ENCODE results near the gene TAF15.

The TAF15 gene

GRCh38 chr17:35847006-35847405 lies 37.7 kb downstream of the TAF15 start:
- Mint-ChIP-seq H3K9me3 (no peaks in the 10 kb centered on the region), H3K4me1 (no peaks in the 10 kb centered on the region), H3K27me3 (ENCODE audit: low read depth) (no peaks in the 10 kb centered on the region), H3K4me3 (no peak overlapping the region), H3K27ac (peak overlapping the region in 1 of 3 experiments; percentile 26), H3K36me3 (ENCODE audit: low read depth) (peaks cover 71% of the 10 kb centered on the region)
- no peak for TF ChIP-seq CTCF (IDR thresholded peaks at IDR 0.05; ENCODE audit: unreplicated experiment in 3 of 3)

DNA sequence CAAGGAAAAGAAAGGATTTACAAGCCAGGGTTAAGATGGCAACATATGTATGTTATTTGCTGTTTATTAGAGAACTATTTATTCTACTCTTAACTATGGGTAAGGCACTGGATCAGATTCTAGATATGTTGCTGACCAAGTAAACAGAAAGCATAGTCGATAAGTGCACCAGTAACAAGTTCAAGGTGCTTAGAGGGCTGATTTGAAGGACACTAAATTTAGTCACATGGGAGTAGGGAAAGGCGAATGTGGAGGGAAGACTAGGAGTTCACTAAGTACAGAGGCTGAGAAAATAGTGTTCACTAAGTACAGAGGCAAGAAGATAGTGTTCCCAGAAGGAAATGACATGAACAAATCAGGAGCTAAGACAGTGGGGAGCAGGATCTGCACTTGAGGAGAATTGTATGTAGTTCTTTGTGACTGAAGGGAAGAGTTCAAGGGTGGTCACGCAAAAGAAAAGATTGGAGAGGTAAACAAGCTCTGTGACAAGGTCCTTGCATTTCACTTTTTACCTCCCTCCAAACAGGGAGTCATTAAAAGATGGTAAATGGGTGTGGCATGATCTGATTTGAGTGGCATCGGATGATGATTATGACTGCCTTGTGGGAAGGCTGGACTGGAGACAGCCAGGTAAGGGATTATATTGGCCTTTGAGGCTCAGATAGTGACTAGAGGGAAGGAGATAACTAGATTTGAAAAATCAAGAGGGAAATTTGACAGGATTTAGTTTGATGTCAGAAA lies 38.5 kb downstream of the TAF15 start:
- no peak for TF ChIP-seq CTCF (IDR thresholded peaks at IDR 0.05; ENCODE audit: unreplicated experiment in 3 of 3)
- H3K4me1 Mint-ChIP-seq: no peaks in the 10 kb centered on the region
- peak overlapping the region in 1 of 3 experiments; percentile 42 for H3K27ac Mint-ChIP-seq
- H3K36me3 Mint-ChIP-seq (ENCODE audit: low read depth): peaks cover 69% of the 10 kb centered on the region
- no peak overlapping the region for H3K4me3 Mint-ChIP-seq
- H3K27me3 Mint-ChIP-seq (ENCODE audit: low read depth): no peaks in the 10 kb centered on the region
- H3K9me3 Mint-ChIP-seq: no peaks in the 10 kb centered on the region

- H3K36me3 Mint-ChIP-seq (ENCODE audit: low read depth): peaks cover 66% of the 10 kb centered on the region
- H3K27ac Mint-ChIP-seq: peak overlapping the region in 2 of 3 experiments; percentile 6 to 7
- H3K27me3 Mint-ChIP-seq (ENCODE audit: low read depth): no peaks in the 10 kb centered on the region
- H3K4me1 Mint-ChIP-seq: no peaks in the 10 kb centered on the region
- no peaks in the 10 kb centered on the region for H3K9me3 Mint-ChIP-seq
- no peak overlapping the region for H3K4me3 Mint-ChIP-seq
- peak; percentile 65 to 83 (median 82) for TF ChIP-seq CTCF (IDR thresholded peaks at IDR 0.05; ENCODE audit: unreplicated experiment in 3 of 3)
Observed at GRCh38 chr17:35849469-35850348, 40.4 kb downstream of the TAF15 start.

- no peak for TF ChIP-seq CTCF (IDR thresholded peaks at IDR 0.05; ENCODE audit: unreplicated experiment in 3 of 3)
- no peaks in the 10 kb centered on the region for H3K27me3 Mint-ChIP-seq (ENCODE audit: low read depth)
- H3K4me3 Mint-ChIP-seq: no peak overlapping the region
- no peak overlapping the region for H3K27ac Mint-ChIP-seq
- peaks cover 52% of the 10 kb centered on the region for H3K36me3 Mint-ChIP-seq (ENCODE audit: low read depth)
- H3K9me3 Mint-ChIP-seq: no peaks in the 10 kb centered on the region
- H3K4me1 Mint-ChIP-seq: no peaks in the 10 kb centered on the region
Observed at GRCh38 chr17:35855965-35856364, 46.7 kb downstream of the TAF15 start.

- Mint-ChIP-seq H3K9me3 (no peaks in the 10 kb centered on the region), H3K4me3 (no peak overlapping the region), H3K27me3 (ENCODE audit: low read depth) (no peaks in the 10 kb centered on the region), H3K36me3 (ENCODE audit: low read depth) (peaks cover 46% of the 10 kb centered on the region), H3K27ac (no peak overlapping the region), H3K4me1 (no peaks in the 10 kb centered on the region)
- no peak for TF ChIP-seq CTCF (IDR thresholded peaks at IDR 0.05; ENCODE audit: unreplicated experiment in 3 of 3)
Observed at GRCh38 chr17:35856603-35857002, 47.3 kb downstream of the TAF15 start.

Data from nephron (organoid).